Measurements from ENCODE around the gene CEND1. TPM values are rescaled to one million over a fixed set of nuclear protein-coding genes. Genes with fewer than 3 reads are reported as not detected.

The CEND1 gene
- 0.21 and 0.27 TPM in 2 replicates for total RNA-seq
- long read RNA-seq: 0 reads

- H3K4me3 Mint-ChIP-seq (ENCODE audit: unreplicated experiment): no peak within 1 kb of the TSS
- H3K9me3 Mint-ChIP-seq (ENCODE audit: unreplicated experiment): no peaks in the 10 kb centered on the region
- H3K36me3 Mint-ChIP-seq (ENCODE audit: unreplicated experiment): no peaks in the 10 kb centered on the region
- no peaks in the 10 kb centered on the region for H3K27me3 Mint-ChIP-seq (ENCODE audit: unreplicated experiment)
- TF ChIP-seq CTCF (IDR thresholded peaks at IDR 0.05): no peak
- DNase-seq (ENCODE audit: extremely low spot score, unreplicated experiment): peak; percentile 83
- peak within 1 kb of the TSS; percentile 7 for H3K27ac Mint-ChIP-seq (ENCODE audit: unreplicated experiment)
- peaks cover 3% of the 10 kb centered on the region for H3K4me1 Mint-ChIP-seq (ENCODE audit: unreplicated experiment)
Measured at GRCh38 chr11:789943-790342, at the start of gene CEND1. Gene CEND1 (minus strand): TSS chr11:790090. CDS start chr11:788576, 1,514 bp downstream.

GRCh38 chr11:839280-839623 lies 49.4 kb upstream of the CEND1 start:
- no peaks in the 10 kb centered on the region for H3K9me3 Mint-ChIP-seq (ENCODE audit: unreplicated experiment)
- H3K27ac Mint-ChIP-seq (ENCODE audit: unreplicated experiment): no peak overlapping the region
- TF ChIP-seq CTCF (IDR thresholded peaks at IDR 0.05): no peak
- H3K4me1 Mint-ChIP-seq (ENCODE audit: unreplicated experiment): peaks cover 42% of the 10 kb centered on the region
- H3K4me3 Mint-ChIP-seq (ENCODE audit: unreplicated experiment): peak overlapping the region; percentile 6
- DNase-seq (ENCODE audit: extremely low spot score, unreplicated experiment): no peak
- H3K36me3 Mint-ChIP-seq (ENCODE audit: unreplicated experiment): peaks cover 8% of the 10 kb centered on the region
- no peaks in the 10 kb centered on the region for H3K27me3 Mint-ChIP-seq (ENCODE audit: unreplicated experiment)

GRCh38 chr11:838441-839279 lies 48.8 kb upstream of the CEND1 start:
- DNase-seq (ENCODE audit: extremely low spot score, unreplicated experiment): no peak
- Mint-ChIP-seq H3K4me3 (ENCODE audit: unreplicated experiment) (no peak overlapping the region), H3K4me1 (ENCODE audit: unreplicated experiment) (peaks cover 45% of the 10 kb centered on the region), H3K27ac (ENCODE audit: unreplicated experiment) (no peak overlapping the region), H3K36me3 (ENCODE audit: unreplicated experiment) (peaks cover 8% of the 10 kb centered on the region), H3K27me3 (ENCODE audit: unreplicated experiment) (no peaks in the 10 kb centered on the region), H3K9me3 (ENCODE audit: unreplicated experiment) (no peaks in the 10 kb centered on the region)
- TF ChIP-seq CTCF (IDR thresholded peaks at IDR 0.05): no peak

- Mint-ChIP-seq H3K9me3 (ENCODE audit: unreplicated experiment) (no peaks in the 10 kb centered on the region), H3K27me3 (ENCODE audit: unreplicated experiment) (no peaks in the 10 kb centered on the region), H3K27ac (ENCODE audit: unreplicated experiment) (no peak overlapping the region), H3K4me1 (ENCODE audit: unreplicated experiment) (peaks cover 44% of the 10 kb centered on the region), H3K4me3 (ENCODE audit: unreplicated experiment) (no peak overlapping the region), H3K36me3 (ENCODE audit: unreplicated experiment) (peaks cover 8% of the 10 kb centered on the region)
- no peak for TF ChIP-seq CTCF (IDR thresholded peaks at IDR 0.05)
- no peak for DNase-seq (ENCODE audit: extremely low spot score, unreplicated experiment)
Measured at GRCh38 chr11:837990-838307, 48.1 kb upstream of the CEND1 start.

GRCh38 chr11:837189-837989 lies 47.5 kb upstream of the CEND1 start:
- no peak for DNase-seq (ENCODE audit: extremely low spot score, unreplicated experiment)
- no peak overlapping the region for H3K4me3 Mint-ChIP-seq (ENCODE audit: unreplicated experiment)
- no peak for TF ChIP-seq CTCF (IDR thresholded peaks at IDR 0.05)
- no peaks in the 10 kb centered on the region for H3K27me3 Mint-ChIP-seq (ENCODE audit: unreplicated experiment)
- no peaks in the 10 kb centered on the region for H3K9me3 Mint-ChIP-seq (ENCODE audit: unreplicated experiment)
- H3K4me1 Mint-ChIP-seq (ENCODE audit: unreplicated experiment): peaks cover 45% of the 10 kb centered on the region
- peaks cover 8% of the 10 kb centered on the region for H3K36me3 Mint-ChIP-seq (ENCODE audit: unreplicated experiment)
- no peak overlapping the region for H3K27ac Mint-ChIP-seq (ENCODE audit: unreplicated experiment)
